GM12878 (cell line): Measurements from ENCODE around the gene ORC4. TPM values are rescaled to one million over a fixed set of nuclear protein-coding genes. Genes with fewer than 3 reads are reported as not detected.

Source experiments
- BCL11A ChIP-seq: IDR thresholded peaks from 2 replicates; pipeline ENCODE4 v1.6.1; 2011; ENCODE audit warnings: low read depth, low read length
- BHLHE40 ChIP-seq, 2 experiments: fragments of 450-650 bp in 1 of 2; IDR thresholded peaks; 2 replicates each; pipeline ENCODE4 v1.6.1; 2011 to 2017; ENCODE audit warnings: low read depth in 2 of 2, borderline replicate concordance in 1 of 2, improper control_type of control experiment in 1 of 2, low read length in 1 of 2, mild to moderate bottlenecking in 1 of 2
- BMI1 ChIP-seq: fragments of 450-650 bp; IDR thresholded peaks from 2 replicates; pipeline ENCODE4 v1.6.1; 2016; ENCODE audit warnings: mild to moderate bottlenecking, moderate library complexity, borderline replicate concordance
- EP300 ChIP-seq, 2 experiments: fragments of 150-350 bp in 1 of 2; IDR thresholded peaks; 2 replicates each; pipeline ENCODE4 v1.6.1; 2011 to 2012; ENCODE audit warnings: low read depth in 2 of 2, low read length in 2 of 2, borderline replicate concordance in 1 of 2, improper control_type of control experiment in 1 of 2, inconsistent platforms in 1 of 2; ENCODE audit not compliant: control insufficient read depth in 1 of 2
- IRF5 ChIP-seq: fragments of 450-650 bp; IDR thresholded peaks from 2 replicates; pipeline ENCODE4 v1.6.1; 2017; ENCODE audit warnings: borderline replicate concordance
- JUNB ChIP-seq: IDR thresholded peaks from 2 replicates; pipeline ENCODE4 v1.6.1; 2016; ENCODE audit warnings: antibody characterized with exemption, mild to moderate bottlenecking
- KDM1A ChIP-seq: fragments of 200-600 bp; sonication (generic); IDR thresholded peaks from 2 replicates; pipeline ENCODE4 v1.6.1; 2016; ENCODE audit warnings: borderline replicate concordance
- NRF1 ChIP-seq: conservative IDR thresholded peaks from 2 replicates; pipeline ENCODE4 v1.6.1; 2011; ENCODE audit warnings: mild to moderate bottlenecking, low read depth, low read length, improper control_type of control experiment
- SPI1 ChIP-seq: IDR thresholded peaks from 2 replicates; pipeline ENCODE4 v1.6.1; 2011; ENCODE audit warnings: low read depth, mild to moderate bottlenecking, low read length, moderate library complexity, borderline replicate concordance; ENCODE audit not compliant: insufficient read depth
- SRF ChIP-seq, 2 experiments: IDR thresholded peaks; 2 replicates each; pipeline ENCODE4 v1.6.1; 2011; ENCODE audit warnings: low read depth in 2 of 2, low read length in 2 of 2, mild to moderate bottlenecking in 1 of 2, moderate library complexity in 1 of 2
- STAT1 ChIP-seq: fragments of 450-650 bp; conservative IDR thresholded peaks from 2 replicates; pipeline ENCODE4 v1.6.1; 2014; ENCODE audit warnings: antibody characterized with exemption, mild to moderate bottlenecking
- TCF3 ChIP-seq: IDR thresholded peaks from 2 replicates; pipeline ENCODE4 v1.6.1; 2012; ENCODE audit warnings: low read depth, mild to moderate bottlenecking, low read length, borderline replicate concordance; ENCODE audit not compliant: insufficient read depth
- USF2 ChIP-seq: IDR thresholded peaks from 2 replicates; pipeline ENCODE4 v1.6.1; 2011; ENCODE audit warnings: low read depth, low read length, improper control_type of control experiment, borderline replicate concordance
- WRNIP1 ChIP-seq: IDR thresholded peaks from 2 replicates; pipeline ENCODE4 v1.6.1; 2011; ENCODE audit warnings: low read depth, low read length, improper control_type of control experiment, borderline replicate concordance
- ZBED1 ChIP-seq: IDR thresholded peaks from 2 replicates; pipeline ENCODE4 v1.6.1; 2016; ENCODE audit warnings: borderline replicate concordance
- polyA plus RNA-seq, 11 experiments: library from polyadenylated mRNA; depleted of rRNA in 4 of 11; unstranded in 6 of 11; stranded (reverse) in 5 of 11; fragments of >200 nt; fragmentation: Nextera tagmentation in 4 of 11; fragmentation: Illumina TruSeq in 1 of 11; extraction: Ambion mirVana in 4 of 11; extraction: Trizol in 1 of 11; gene quantifications; 1 replicate in 1 of 11; 2 replicates in 10 of 11; pipeline versions ENCODE4 v1.2.1 to v1.2.3, GENCODE V29; 2011 to 2016; ENCODE audit warnings: inconsistent platforms in 2 of 11, missing spikeins in 2 of 11, low read depth in 1 of 11
- total RNA-seq, 4 experiments: library from RNA; depleted of rRNA in 3 of 4; stranded (reverse); fragments of >200 nt in 3 of 4; fragmentation: Illumina TruSeq in 1 of 4; extraction: Trizol in 1 of 4; gene quantifications; 2 replicates each; pipeline versions ENCODE4 v1.2.1 to v1.2.3, GENCODE V29; 2013 to 2021

The ORC4 gene
- total and polyA plus RNA-seq, 10 of the 15 experiments (the other 5 are each of a cell fraction or from before 2014, with no cell fraction given) = 25.7 to 71.3 (median 52.1) TPM

- TF ChIP-seq BHLHE40 (IDR thresholded peaks at IDR 0.05; ENCODE audit: borderline replicate concordance in 1 of 2, low read depth in 2 of 2, low read length in 1 of 2) (peak; percentile 87 to 90), WRNIP1 (no peak), EP300 (IDR thresholded peaks at IDR 0.05; ENCODE audit: borderline replicate concordance in 1 of 2, control insufficient read depth in 1 of 2, low read depth in 2 of 2, low read length in 2 of 2) (no peak; a peak in 1 of 4 replicates), TCF3 (no peak), STAT1 (0 out of 2 replicates have a peak, but pooled peaks have one; percentile 19), NRF1 (peak; percentile 62), KDM1A (no peak), ZBED1 (no peak), SPI1 (peak; percentile 68; the same call in 1 of the 2 replicates), IRF5 (no peak; the same call in 1 of the 2 replicates), BCL11A (no peak), USF2 (peak; percentile 60), BMI1 (no peak), JUNB (no peak), SRF (IDR thresholded peaks at IDR 0.05; ENCODE audit: low read depth in 2 of 2, low read length in 2 of 2) (peak in 1 of 2 experiments; percentile 48; a peak in 2 of 4 replicates)
Measured at GRCh38 chr2:148020111-148021058, at the start of gene ORC4 (continued).
